ENCODE results near the gene BNIP3. TPM values are rescaled to one million over a fixed set of nuclear protein-coding genes. Genes with fewer than 3 reads are reported as not detected.

Gene BNIP3
- total RNA-seq, 1 experiment from 2014 or later, result 24.9 TPM

DNA sequence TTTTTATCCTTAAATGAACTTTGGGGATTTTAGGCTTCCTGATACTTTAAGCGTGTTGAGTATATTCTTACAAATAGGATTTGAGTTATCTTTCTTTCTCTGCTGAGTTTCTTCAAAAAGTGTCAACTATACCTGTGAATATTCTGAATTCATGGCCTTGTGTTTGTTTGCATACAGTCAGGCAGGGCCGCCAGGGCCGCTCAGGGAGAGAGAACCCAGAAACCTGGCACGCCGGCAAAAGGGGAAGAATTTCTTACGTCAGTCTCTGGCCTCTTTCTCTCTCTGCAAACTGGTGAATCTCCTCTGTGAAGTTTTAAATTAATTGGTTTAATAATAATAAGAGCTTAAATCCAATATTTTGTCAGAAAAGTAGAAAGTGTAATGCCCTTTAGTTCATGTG lies 29.3 kb upstream of the BNIP3 start:
- Histone ChIP-seq H3K27ac (ENCODE audit: low read depth, low read length, poor library complexity, severe bottlenecking) (no peak overlapping the region), H3K9me3 (ENCODE audit: low read depth, low read length, poor library complexity, severe bottlenecking) (no peaks in the 10 kb centered on the region), H3K36me3 (ENCODE audit: insufficient read depth, low read length, poor library complexity, severe bottlenecking) (no peaks in the 10 kb centered on the region), H3K27me3 (replicated peaks; ENCODE audit: insufficient read depth, low read depth, low read length, poor library complexity) (no peaks in the 10 kb centered on the region), H3K4me3 (ENCODE audit: low read depth, low read length, poor library complexity, severe bottlenecking) (no peak overlapping the region), H3K4me1 (ENCODE audit: insufficient read depth, low read length, poor library complexity, severe bottlenecking) (no peaks in the 10 kb centered on the region)
- no TSS peak for BruUV-seq (replicated peaks)
- no peak for TF ChIP-seq EZH2 (IDR thresholded peaks at IDR 0.05; ENCODE audit: borderline replicate concordance, low read depth, low read length, poor library complexity, severe bottlenecking)
- TF ChIP-seq, protein P1, sequence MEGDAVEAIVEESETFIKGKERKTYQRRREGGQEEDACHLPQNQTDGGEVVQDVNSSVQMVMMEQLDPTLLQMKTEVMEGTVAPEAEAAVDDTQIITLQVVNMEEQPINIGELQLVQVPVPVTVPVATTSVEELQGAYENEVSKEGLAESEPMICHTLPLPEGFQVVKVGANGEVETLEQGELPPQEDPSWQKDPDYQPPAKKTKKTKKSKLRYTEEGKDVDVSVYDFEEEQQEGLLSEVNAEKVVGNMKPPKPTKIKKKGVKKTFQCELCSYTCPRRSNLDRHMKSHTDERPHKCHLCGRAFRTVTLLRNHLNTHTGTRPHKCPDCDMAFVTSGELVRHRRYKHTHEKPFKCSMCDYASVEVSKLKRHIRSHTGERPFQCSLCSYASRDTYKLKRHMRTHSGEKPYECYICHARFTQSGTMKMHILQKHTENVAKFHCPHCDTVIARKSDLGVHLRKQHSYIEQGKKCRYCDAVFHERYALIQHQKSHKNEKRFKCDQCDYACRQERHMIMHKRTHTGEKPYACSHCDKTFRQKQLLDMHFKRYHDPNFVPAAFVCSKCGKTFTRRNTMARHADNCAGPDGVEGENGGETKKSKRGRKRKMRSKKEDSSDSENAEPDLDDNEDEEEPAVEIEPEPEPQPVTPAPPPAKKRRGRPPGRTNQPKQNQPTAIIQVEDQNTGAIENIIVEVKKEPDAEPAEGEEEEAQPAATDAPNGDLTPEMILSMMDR (conservative IDR thresholded peaks at IDR 0.05; ENCODE audit: low read depth, low read length), result no peak
- intact Hi-C loops (cut with micrococcal nuclease; ENCODE audit: unreplicated experiment), result no loop called here
- CTCF ChIA-PET, result no interaction called here
- POLR2A ChIA-PET (ENCODE audit: low non-redundant PET), result no interaction called here
- DNase-seq (ENCODE audit: low spot score), result no peak

DNA sequence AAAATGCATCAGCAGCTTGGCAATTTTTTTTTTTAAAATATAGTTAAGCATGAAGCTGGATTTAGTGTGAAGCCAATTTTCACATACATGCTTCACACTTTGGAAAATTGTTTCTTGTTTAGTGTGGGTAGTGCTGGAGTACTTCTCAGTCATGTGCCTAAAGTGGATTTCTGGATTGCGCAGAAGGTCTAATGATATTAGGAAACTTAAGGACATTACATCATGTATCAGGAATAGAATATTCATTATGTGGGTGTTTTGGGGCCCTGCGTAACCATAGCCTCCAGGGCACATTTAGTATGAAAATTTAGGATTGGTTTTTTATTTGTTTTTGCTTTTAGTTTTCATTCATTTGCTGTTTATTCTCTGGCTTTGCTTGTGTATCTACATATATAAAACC lies 28.8 kb upstream of the BNIP3 start:
- no peak overlapping the region for H3K4me3 ChIP-seq (ENCODE audit: low read depth, low read length, poor library complexity, severe bottlenecking)
- intact Hi-C loops (cut with micrococcal nuclease; ENCODE audit: unreplicated experiment), result no loop called here
- no peak overlapping the region for H3K27ac ChIP-seq (ENCODE audit: low read depth, low read length, poor library complexity, severe bottlenecking)
- ChIA-PET POLR2A (ENCODE audit: low non-redundant PET) (no interaction called here), CTCF (no interaction called here)
- DNase-seq (ENCODE audit: low spot score), result no peak
- H3K4me1 ChIP-seq (ENCODE audit: insufficient read depth, low read length, poor library complexity, severe bottlenecking), result no peaks in the 10 kb centered on the region
- H3K9me3 ChIP-seq (ENCODE audit: low read depth, low read length, poor library complexity, severe bottlenecking), result no peaks in the 10 kb centered on the region
- TF ChIP-seq EZH2 (IDR thresholded peaks at IDR 0.05; ENCODE audit: borderline replicate concordance, low read depth, low read length, poor library complexity, severe bottlenecking), result no peak
- TF ChIP-seq, protein P1 (conservative IDR thresholded peaks at IDR 0.05; ENCODE audit: low read depth, low read length), result no peak
- H3K36me3 ChIP-seq (ENCODE audit: insufficient read depth, low read length, poor library complexity, severe bottlenecking), result no peaks in the 10 kb centered on the region
- no TSS peak for BruUV-seq (replicated peaks)
- no peaks in the 10 kb centered on the region for H3K27me3 ChIP-seq (replicated peaks; ENCODE audit: insufficient read depth, low read depth, low read length, poor library complexity)

DNA sequence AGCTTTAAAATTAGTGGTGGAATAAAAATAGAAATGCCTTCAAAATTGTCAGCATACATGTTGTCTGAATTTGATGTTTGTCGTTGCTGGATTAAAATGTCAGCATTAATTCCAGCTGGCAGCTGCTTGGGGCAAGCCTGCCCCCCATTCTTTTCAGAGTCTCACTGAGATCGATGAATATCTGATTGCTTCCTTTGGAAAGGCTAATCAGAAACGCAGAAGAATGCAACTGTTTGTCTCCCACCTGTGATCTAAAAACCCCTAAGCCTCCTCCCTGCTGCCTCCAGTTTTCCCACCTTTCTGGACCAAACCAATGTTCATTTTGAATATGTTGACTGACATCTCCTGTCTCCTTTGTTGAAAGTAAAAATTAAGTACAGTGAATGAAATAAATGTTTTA lies 27.9 kb upstream of the BNIP3 start:
- TF ChIP-seq, protein P1 (conservative IDR thresholded peaks at IDR 0.05; ENCODE audit: low read depth, low read length), result no peak
- TF ChIP-seq EZH2 (IDR thresholded peaks at IDR 0.05; ENCODE audit: borderline replicate concordance, low read depth, low read length, poor library complexity, severe bottlenecking), result no peak
- no TSS peak for BruUV-seq (replicated peaks)
- H3K27me3 ChIP-seq (replicated peaks; ENCODE audit: insufficient read depth, low read depth, low read length, poor library complexity), result no peaks in the 10 kb centered on the region
- no peak overlapping the region for H3K4me3 ChIP-seq (ENCODE audit: low read depth, low read length, poor library complexity, severe bottlenecking)
- DNase-seq (ENCODE audit: low spot score), result no peak
- no peaks in the 10 kb centered on the region for H3K9me3 ChIP-seq (ENCODE audit: low read depth, low read length, poor library complexity, severe bottlenecking)
- ChIA-PET POLR2A (ENCODE audit: low non-redundant PET) (no interaction called here), CTCF (no interaction called here)
- no peaks in the 10 kb centered on the region for H3K4me1 ChIP-seq (ENCODE audit: insufficient read depth, low read length, poor library complexity, severe bottlenecking)
- no peaks in the 10 kb centered on the region for H3K36me3 ChIP-seq (ENCODE audit: insufficient read depth, low read length, poor library complexity, severe bottlenecking)
- intact Hi-C loops (cut with micrococcal nuclease; ENCODE audit: unreplicated experiment), result no loop called here
- no peak overlapping the region for H3K27ac ChIP-seq (ENCODE audit: low read depth, low read length, poor library complexity, severe bottlenecking)

All from A673 (cell line).